ENCODE measurements around the gene MBOAT1.
"Not testable (repeated sequence)": the region's sequence is repeated elsewhere in the genome, so short reads cannot be mapped to it uniquely, and the experiment has no call there.

MBOAT1 gene

GRCh38 chr6:20212392-20213111, at the start of gene MBOAT1:
Gene MBOAT1, minus strand, starts transcription at chr6:20212469. Its CDS starts 235 bp downstream, at chr6:20212234.
- DNase-seq: peak; percentile 93

- no peak for DNase-seq
Observed at GRCh38 chr6:20261685-20262084, 49.4 kb upstream of the MBOAT1 start.

- DNase-seq: no peak
Observed at GRCh38 chr6:20260360-20260759, 48.1 kb upstream of the MBOAT1 start.

- DNase-seq: no peak
Observed at GRCh38 chr6:20259316-20260049, 47.2 kb upstream of the MBOAT1 start.

GRCh38 chr6:20255428-20255827, 43.2 kb upstream of the MBOAT1 start:
- DNase-seq: no peak

GRCh38 chr6:20254295-20254694, 42.0 kb upstream of the MBOAT1 start:
- DNase-seq: no peak

GRCh38 chr6:20253021-20253420, 40.8 kb upstream of the MBOAT1 start:
- no peak for DNase-seq

- DNase-seq: no peak
Observed at GRCh38 chr6:20252311-20252710, 40.0 kb upstream of the MBOAT1 start.

GRCh38 chr6:20251525-20251924, 39.3 kb upstream of the MBOAT1 start:
- no peak for DNase-seq

GRCh38 chr6:20246125-20246524, 33.9 kb upstream of the MBOAT1 start:
- DNase-seq: no peak

GRCh38 chr6:20244807-20245681, 32.8 kb upstream of the MBOAT1 start:
- not testable (repeated sequence) for DNase-seq

GRCh38 chr6:20243288-20243687, 31.0 kb upstream of the MBOAT1 start:
- no peak for DNase-seq

- no peak for DNase-seq
Observed at GRCh38 chr6:20242397-20242796, 30.1 kb upstream of the MBOAT1 start.

- no peak for DNase-seq
Observed at GRCh38 chr6:20241102-20241501, 28.8 kb upstream of the MBOAT1 start.

GRCh38 chr6:20238688-20239587, 26.7 kb upstream of the MBOAT1 start:
- no peak for DNase-seq

GRCh38 chr6:20237677-20238460, 25.6 kb upstream of the MBOAT1 start:
- DNase-seq: no peak

GRCh38 chr6:20236909-20237600, 24.8 kb upstream of the MBOAT1 start:
- no peak for DNase-seq

GRCh38 chr6:20236344-20236743, 24.1 kb upstream of the MBOAT1 start:
- DNase-seq: no peak

- DNase-seq: no peak
Observed at GRCh38 chr6:20235041-20235440, 22.8 kb upstream of the MBOAT1 start.

- DNase-seq: no peak
Observed at GRCh38 chr6:20234136-20234535, 21.9 kb upstream of the MBOAT1 start.
